GM12874 (cell line): ENCODE results near the gene RNF26.

Experiments
- CTCF ChIP-seq: IDR thresholded peaks from 2 replicates; pipeline ENCODE4 v1.5.1; 2011; ENCODE audit warnings: low read depth, mild to moderate bottlenecking, control low read depth, low read length, moderate library complexity; ENCODE audit not compliant: insufficient read depth

RNF26 gene

GRCh38 chr11:119361941-119362725 lies 27.8 kb downstream of the RNF26 start:
- TF ChIP-seq CTCF = no peak

GRCh38 chr11:119362741-119363080 lies 28.4 kb downstream of the RNF26 start:
- no peak for TF ChIP-seq CTCF

GRCh38 chr11:119363081-119363850 lies 28.9 kb downstream of the RNF26 start:
- TF ChIP-seq CTCF = no peak

- no peak for TF ChIP-seq CTCF
These were observed 29.7 kb downstream of the RNF26 start for GRCh38 chr11:119363851-119364590.

GRCh38 chr11:119365071-119365591 lies 30.8 kb downstream of the RNF26 start:
- no peak for TF ChIP-seq CTCF

GRCh38 chr11:119366690-119367620 lies 32.6 kb downstream of the RNF26 start:
- TF ChIP-seq CTCF = no peak
